ENCODE results near the gene TMEM129. TPM values are rescaled to one million over a fixed set of nuclear protein-coding genes. Genes with fewer than 3 reads are reported as not detected.
"Not testable (repeated sequence)": the region's sequence is repeated elsewhere in the genome, so short reads cannot be mapped to it uniquely, and the experiment has no call there.

TMEM129 gene
- total and polyA plus RNA-seq, 4 donors, result 15.2 to 44.5 (median 39.9) TPM

DNA sequence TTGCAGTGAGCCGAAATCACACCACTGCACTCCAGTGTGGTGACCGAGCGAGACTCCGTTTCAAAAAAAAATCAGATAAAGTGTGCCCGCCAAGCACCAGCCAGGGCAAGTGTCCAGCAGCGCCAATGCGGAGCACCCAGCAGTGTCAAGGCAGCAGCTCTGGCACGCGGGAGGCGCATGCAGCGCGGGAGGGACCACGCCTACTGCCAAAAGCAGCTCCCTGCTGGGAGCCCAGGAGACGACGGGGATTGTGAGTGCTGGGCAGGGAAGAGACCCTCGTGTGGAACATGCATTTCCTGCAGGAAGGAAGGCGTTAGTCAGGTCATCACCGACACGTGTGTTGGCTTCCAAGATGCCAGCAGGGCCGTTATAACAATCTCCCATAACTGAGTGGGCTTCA, 47.5 kb downstream of the TMEM129 start:
- 81% methylated on average over 16 of the region's 20 CpGs for WGBS (ENCODE audit: insufficient coverage)
- Histone ChIP-seq H3K36me3 (ENCODE audit: control insufficient read depth, insufficient read depth, low read length) (peaks cover 14% of the 10 kb centered on the region), H3K4me3 (ENCODE audit: low read depth, low read length) (no peak overlapping the region), H3K4me1 (ENCODE audit: control insufficient read depth, insufficient read depth, low read length) (no peaks in the 10 kb centered on the region), H3K27me3 (ENCODE audit: control insufficient read depth, insufficient read depth, low read length) (no peaks in the 10 kb centered on the region), H3K9me3 (ENCODE audit: control insufficient read depth, insufficient read depth, low read length) (no peaks in the 10 kb centered on the region), H3K27ac (ENCODE audit: low read depth, low read length) (no peak overlapping the region)
- DNase-seq (ENCODE audit: low read depth in 4 of 6, low spot score in 6 of 6), result no peak

DNA sequence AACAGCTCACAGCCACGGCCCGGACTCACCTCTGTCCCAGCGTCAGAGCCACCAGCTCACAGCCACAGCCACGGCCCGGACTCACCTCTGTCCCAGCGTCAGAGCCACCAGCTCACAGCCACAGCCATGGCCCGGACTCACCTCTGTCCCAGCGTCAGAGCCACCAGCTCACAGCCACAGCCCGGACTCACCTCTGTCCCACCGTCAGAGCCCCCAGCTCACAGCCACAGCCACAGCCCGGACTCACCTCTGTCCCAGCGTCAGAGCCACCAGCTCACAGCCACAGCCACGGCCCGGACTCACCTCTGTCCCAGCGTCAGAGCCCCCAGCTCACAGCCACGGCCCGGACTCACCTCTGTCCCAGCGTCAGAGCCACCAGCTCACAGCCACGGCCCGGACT, 50.1 kb downstream of the TMEM129 start:
- H3K4me1 ChIP-seq (ENCODE audit: control insufficient read depth, insufficient read depth, low read length); H3K9me3 ChIP-seq (ENCODE audit: control insufficient read depth, insufficient read depth, low read length); H3K27me3 ChIP-seq (ENCODE audit: control insufficient read depth, insufficient read depth, low read length); DNase-seq (ENCODE audit: low read depth in 4 of 6, low spot score in 6 of 6); H3K27ac ChIP-seq (ENCODE audit: low read depth, low read length); H3K4me3 ChIP-seq (ENCODE audit: low read depth, low read length): not testable (repeated sequence)
- 93% methylated on average over 14 of the region's 20 CpGs for WGBS (ENCODE audit: insufficient coverage)
- peaks cover 26% of the 10 kb centered on the region for H3K36me3 ChIP-seq (ENCODE audit: control insufficient read depth, insufficient read depth, low read length)

DNA sequence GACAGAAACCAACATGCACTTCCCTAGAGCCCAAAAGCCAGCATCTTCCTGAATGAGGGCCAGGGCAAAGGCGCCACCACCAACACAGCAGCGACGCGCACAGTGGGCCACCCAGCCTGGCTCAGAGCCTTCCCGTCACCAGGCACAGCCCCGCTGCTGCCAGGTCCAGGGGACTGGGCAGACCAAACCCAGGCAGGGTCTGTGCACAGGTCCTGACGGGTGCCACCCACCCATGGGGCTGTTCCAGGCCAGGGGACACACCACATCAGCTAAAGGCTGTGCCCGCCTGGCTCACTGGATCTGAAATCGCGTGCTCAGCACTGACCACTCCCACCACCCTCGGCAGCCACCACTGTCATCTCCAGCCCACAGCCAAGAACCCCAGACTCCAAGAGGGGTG, 50.8 kb downstream of the TMEM129 start:
- no peak for DNase-seq (ENCODE audit: low read depth in 4 of 6, low spot score in 6 of 6)
- no peaks in the 10 kb centered on the region for H3K9me3 ChIP-seq (ENCODE audit: control insufficient read depth, insufficient read depth, low read length)
- peaks cover 26% of the 10 kb centered on the region for H3K36me3 ChIP-seq (ENCODE audit: control insufficient read depth, insufficient read depth, low read length)
- no peak overlapping the region for H3K4me3 ChIP-seq (ENCODE audit: low read depth, low read length)
- H3K27ac ChIP-seq (ENCODE audit: low read depth, low read length), result no peak overlapping the region
- H3K4me1 ChIP-seq (ENCODE audit: control insufficient read depth, insufficient read depth, low read length), result no peaks in the 10 kb centered on the region
- no peaks in the 10 kb centered on the region for H3K27me3 ChIP-seq (ENCODE audit: control insufficient read depth, insufficient read depth, low read length)
- 89% methylated on average over 11 of the region's 11 CpGs for WGBS (ENCODE audit: insufficient coverage)

DNA sequence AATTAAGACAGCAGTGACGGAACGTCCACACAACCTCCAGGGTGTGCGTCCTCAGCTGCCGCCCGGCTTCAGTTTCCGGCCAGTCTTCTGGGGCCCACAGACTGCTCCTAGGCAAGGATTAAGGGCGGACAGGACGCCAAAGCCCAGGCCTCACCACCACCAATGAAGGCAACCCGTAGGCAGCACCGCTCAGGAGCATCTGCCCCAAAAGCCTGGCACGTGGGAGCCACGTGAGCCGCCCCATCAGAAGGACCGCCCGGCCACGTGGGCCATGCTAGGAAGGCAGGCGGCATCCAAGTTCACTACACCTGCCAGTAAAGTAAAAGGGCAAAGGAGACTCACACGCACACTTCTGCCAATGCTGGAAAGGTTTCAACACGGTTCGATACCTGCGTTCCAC, 51.3 kb downstream of the TMEM129 start:
- Histone ChIP-seq H3K27me3 (ENCODE audit: control insufficient read depth, insufficient read depth, low read length) (no peaks in the 10 kb centered on the region), H3K4me3 (ENCODE audit: low read depth, low read length) (no peak overlapping the region), H3K9me3 (ENCODE audit: control insufficient read depth, insufficient read depth, low read length) (no peaks in the 10 kb centered on the region), H3K27ac (ENCODE audit: low read depth, low read length) (no peak overlapping the region), H3K4me1 (ENCODE audit: control insufficient read depth, insufficient read depth, low read length) (no peaks in the 10 kb centered on the region), H3K36me3 (ENCODE audit: control insufficient read depth, insufficient read depth, low read length) (peaks cover 26% of the 10 kb centered on the region)
- WGBS (ENCODE audit: insufficient coverage), result 95% methylated on average over 20 of the region's 21 CpGs
- no peak for DNase-seq (ENCODE audit: low read depth in 4 of 6, low spot score in 6 of 6)

DNA sequence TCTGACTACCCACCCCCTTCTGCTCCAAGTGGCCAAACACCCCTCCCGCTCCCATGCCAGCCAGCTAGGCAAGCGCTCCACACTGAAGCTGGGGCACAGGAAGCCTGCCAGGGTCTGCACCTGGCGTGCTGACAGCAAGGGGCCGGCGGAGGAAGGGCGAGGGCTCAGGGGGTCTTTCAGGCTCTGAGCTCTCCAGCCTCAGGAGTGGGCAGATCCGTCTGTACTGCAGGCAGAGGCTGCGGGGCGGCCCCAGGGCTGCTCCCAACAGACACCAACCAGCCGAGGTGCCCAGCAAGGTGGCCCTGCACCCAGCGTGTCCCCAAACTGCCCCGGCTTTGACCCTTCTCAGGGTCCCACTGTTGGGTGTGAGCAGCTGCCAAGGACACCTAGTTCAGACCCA, 51.9 kb downstream of the TMEM129 start:
- 81% methylated on average over 12 of the region's 12 CpGs for WGBS (ENCODE audit: insufficient coverage)
- Histone ChIP-seq H3K4me3 (ENCODE audit: low read depth, low read length) (no peak overlapping the region), H3K9me3 (ENCODE audit: control insufficient read depth, insufficient read depth, low read length) (no peaks in the 10 kb centered on the region), H3K36me3 (ENCODE audit: control insufficient read depth, insufficient read depth, low read length) (peaks cover 26% of the 10 kb centered on the region), H3K27me3 (ENCODE audit: control insufficient read depth, insufficient read depth, low read length) (no peaks in the 10 kb centered on the region), H3K4me1 (ENCODE audit: control insufficient read depth, insufficient read depth, low read length) (no peaks in the 10 kb centered on the region), H3K27ac (ENCODE audit: low read depth, low read length) (no peak overlapping the region)
- no peak for DNase-seq (ENCODE audit: low read depth in 4 of 6, low spot score in 6 of 6)

DNA sequence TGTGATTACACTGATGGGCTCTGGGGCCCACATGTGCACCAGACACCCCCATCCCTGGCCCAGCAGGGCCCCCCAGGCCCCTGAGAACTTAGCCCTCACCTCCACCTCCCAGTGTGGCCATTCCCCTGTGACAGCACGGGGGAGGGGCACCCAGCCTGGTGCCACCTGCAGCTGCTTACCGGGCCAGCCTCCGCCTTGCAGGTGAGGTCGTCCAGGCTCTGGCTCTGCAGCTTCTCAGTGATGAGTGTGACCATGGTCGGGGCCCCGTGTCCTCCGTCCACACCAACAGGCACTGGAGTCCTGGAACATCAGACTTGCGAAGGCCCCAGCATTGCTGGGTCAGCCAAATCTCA, 52.7 kb downstream of the TMEM129 start:
- no peaks in the 10 kb centered on the region for H3K9me3 ChIP-seq (ENCODE audit: control insufficient read depth, insufficient read depth, low read length)
- no peak overlapping the region for H3K4me3 ChIP-seq (ENCODE audit: low read depth, low read length)
- no peaks in the 10 kb centered on the region for H3K4me1 ChIP-seq (ENCODE audit: control insufficient read depth, insufficient read depth, low read length)
- H3K27ac ChIP-seq (ENCODE audit: low read depth, low read length), result no peak overlapping the region
- DNase-seq (ENCODE audit: low read depth in 4 of 6, low spot score in 6 of 6), result no peak
- H3K36me3 ChIP-seq (ENCODE audit: control insufficient read depth, insufficient read depth, low read length), result peaks cover 23% of the 10 kb centered on the region
- no peaks in the 10 kb centered on the region for H3K27me3 ChIP-seq (ENCODE audit: control insufficient read depth, insufficient read depth, low read length)
- WGBS (ENCODE audit: insufficient coverage), result 81% methylated on average over 8 of the region's 8 CpGs

DNA sequence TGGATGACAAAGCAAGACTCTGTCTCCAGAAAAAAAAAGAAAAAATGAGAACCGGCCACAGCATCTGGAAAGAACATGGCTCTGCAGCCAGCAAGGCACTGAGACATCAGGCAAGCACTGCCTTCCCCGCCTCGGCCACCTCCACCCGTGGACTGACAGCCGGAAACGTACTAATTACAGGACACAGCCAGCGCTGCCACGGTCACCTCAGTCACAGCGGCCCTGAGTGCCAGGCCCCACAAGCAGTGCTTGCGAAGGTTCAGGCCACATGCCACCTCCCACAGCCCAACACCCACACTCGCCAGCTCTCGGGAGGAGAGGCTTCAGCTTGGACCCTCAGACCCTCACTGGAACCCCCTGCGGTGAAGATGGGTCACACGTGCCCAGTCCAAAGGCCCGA, 53.9 kb downstream of the TMEM129 start:
- H3K4me3 ChIP-seq (ENCODE audit: low read depth, low read length), result no peak overlapping the region
- peaks cover 23% of the 10 kb centered on the region for H3K36me3 ChIP-seq (ENCODE audit: control insufficient read depth, insufficient read depth, low read length)
- no peak overlapping the region for H3K27ac ChIP-seq (ENCODE audit: low read depth, low read length)
- no peaks in the 10 kb centered on the region for H3K9me3 ChIP-seq (ENCODE audit: control insufficient read depth, insufficient read depth, low read length)
- no peaks in the 10 kb centered on the region for H3K27me3 ChIP-seq (ENCODE audit: control insufficient read depth, insufficient read depth, low read length)
- 80% methylated on average over 15 of the region's 15 CpGs for WGBS (ENCODE audit: insufficient coverage)
- DNase-seq (ENCODE audit: low read depth in 4 of 6, low spot score in 6 of 6), result no peak
- H3K4me1 ChIP-seq (ENCODE audit: control insufficient read depth, insufficient read depth, low read length), result no peaks in the 10 kb centered on the region

DNA sequence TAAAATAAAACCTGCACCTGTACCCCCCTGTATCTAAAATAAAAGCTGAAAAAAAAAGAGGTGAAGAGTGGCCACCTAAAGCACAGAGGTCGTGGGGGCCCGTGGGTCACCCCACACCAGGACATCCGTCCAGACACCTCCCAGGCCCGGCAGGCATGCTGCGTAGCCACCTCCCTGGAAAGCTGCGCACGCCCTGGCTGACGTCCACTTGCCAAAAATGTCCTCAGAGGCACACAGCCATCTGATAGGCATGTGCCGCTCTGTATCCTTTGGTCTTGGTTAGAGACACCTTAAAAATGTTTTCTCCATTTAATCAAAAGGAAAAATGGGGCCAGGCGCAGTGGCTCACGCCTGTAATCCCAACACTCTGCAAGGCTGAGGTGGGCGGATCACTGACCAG, 54.7 kb downstream of the TMEM129 start:
- Histone ChIP-seq H3K4me3 (ENCODE audit: low read depth, low read length) (no peak overlapping the region), H3K27ac (ENCODE audit: low read depth, low read length) (no peak overlapping the region), H3K36me3 (ENCODE audit: control insufficient read depth, insufficient read depth, low read length) (peaks cover 23% of the 10 kb centered on the region), H3K4me1 (ENCODE audit: control insufficient read depth, insufficient read depth, low read length) (no peaks in the 10 kb centered on the region), H3K27me3 (ENCODE audit: control insufficient read depth, insufficient read depth, low read length) (no peaks in the 10 kb centered on the region), H3K9me3 (ENCODE audit: control insufficient read depth, insufficient read depth, low read length) (no peaks in the 10 kb centered on the region)
- no peak for DNase-seq (ENCODE audit: low read depth in 4 of 6, low spot score in 6 of 6)
- 83% methylated on average over 10 of the region's 12 CpGs for WGBS (ENCODE audit: insufficient coverage)

Small RNAs within 50 kb of the gene (small RNA-seq; reads per million reads assigned to genes)
- not detected for gene RF00019 (ENCODE audit: low replicate concordance)

Other genes with a start within 250 kb of the TMEM129 start
- 1 to 10 TPM; 1.1 to 3.3 TPM for gene FAM53A, start 37.0 kb downstream of the TMEM129 start, total RNA-seq
- 1 to 10 TPM; 1.5 to 3.5 TPM for gene FAM53A, start 37.0 kb downstream of the TMEM129 start, polyA plus RNA-seq (ENCODE audit: insufficient read length in 2 of 2)
- gene SLBP, start 9.0 kb downstream of the TMEM129 start, total RNA-seq, result 10 to 100 TPM; 37.0 to 54.1 TPM
- gene SLBP, start 9.0 kb downstream of the TMEM129 start, polyA plus RNA-seq (ENCODE audit: insufficient read length in 2 of 2), result 10 to 100 TPM; 58.6 to 59.9 TPM
- 10 to 100 TPM in 1 of 2 donors, 1 to 10 TPM in 1; 8.4 to 10.5 TPM for gene TACC3, start 198 bp upstream of the TMEM129 start, total RNA-seq
- 10 to 100 TPM; 33.1 to 42.3 TPM for gene TACC3, start 198 bp upstream of the TMEM129 start, polyA plus RNA-seq (ENCODE audit: insufficient read length in 2 of 2)
- 10 to 100 TPM; 36.2 to 49.5 TPM for gene FGFR3, start 72.0 kb upstream of the TMEM129 start, total RNA-seq
- 100 to 1,000 TPM; 196 to 216 TPM for gene FGFR3, start 72.0 kb upstream of the TMEM129 start, polyA plus RNA-seq (ENCODE audit: insufficient read length in 2 of 2)
- 10 to 100 TPM; 29.3 to 50.0 TPM for gene LETM1, start 134.8 kb upstream of the TMEM129 start, total RNA-seq
- gene LETM1, start 134.8 kb upstream of the TMEM129 start, polyA plus RNA-seq (ENCODE audit: insufficient read length in 2 of 2), result 10 to 100 TPM; 33.8 to 45.3 TPM
- gene NSD2, start 150.1 kb upstream of the TMEM129 start, total RNA-seq, result 10 to 100 TPM; 59.0 to 82.5 TPM
- gene NSD2, start 150.1 kb upstream of the TMEM129 start, polyA plus RNA-seq (ENCODE audit: insufficient read length in 2 of 2), result 100 to 1,000 TPM in 1 of 2 donors, 10 to 100 TPM in 1; 85.7 to 102 TPM

Measured in spinal cord (tissue), 10 donors.